Calu3 (cell line): ENCODE results near the gene RETREG3. TPM values are rescaled to one million over a fixed set of nuclear protein-coding genes. Genes with fewer than 3 reads are reported as not detected.
A peak's percentile ranks its signal among the peaks of the same experiment; 100 is the strongest.

Experiments used
- BruUV-seq: library from RNA; stranded (reverse); fragments of 400-500 nt; replicated peaks from 2 replicates; lab custom pipeline; 2021; lab: Mats Ljungman, UMichigan
- CTCF ChIA-PET: fragments of 300-600 bp; sonication (Branson Sonifier 250); formaldehyde crosslinking; loops from one replicate; lab custom pipeline; 2022; ENCODE audit warnings: antibody characterized with exemption; lab: Charles Lee
- DNase-seq: peaks from one replicate; pipeline ENCODE4 v3.0.0; 2022
- H3K27ac Mint-ChIP-seq: one replicate; pipeline ENCODE4 v1.8.0; 2022; ENCODE audit warnings: mixed read lengths; ENCODE audit not compliant: unreplicated experiment
- H3K27me3 Mint-ChIP-seq: one replicate; pipeline ENCODE4 v1.8.0; 2022; ENCODE audit warnings: mixed read lengths; ENCODE audit not compliant: unreplicated experiment
- H3K36me3 Mint-ChIP-seq: one replicate; pipeline ENCODE4 v1.8.0; 2022; ENCODE audit warnings: mild to moderate bottlenecking, moderate library complexity, mixed read lengths; ENCODE audit not compliant: insufficient read depth, unreplicated experiment
- H3K4me1 Mint-ChIP-seq: one replicate; pipeline ENCODE4 v1.8.0; 2022; ENCODE audit warnings: mild to moderate bottlenecking, low read depth, mixed read lengths; ENCODE audit not compliant: unreplicated experiment
- H3K4me3 Mint-ChIP-seq: one replicate; pipeline ENCODE4 v1.8.0; 2022; ENCODE audit warnings: mild to moderate bottlenecking, low read depth, moderate library complexity, mixed read lengths; ENCODE audit not compliant: unreplicated experiment
- H3K9me3 Mint-ChIP-seq: one replicate; pipeline ENCODE4 v1.8.0; 2022; ENCODE audit warnings: low read depth, mixed read lengths; ENCODE audit not compliant: unreplicated experiment
- CTCF ChIP-seq: fragments of 200-600 bp; IDR thresholded peaks from one replicate; pipeline ENCODE4 v1.8.0; 2022; ENCODE audit warnings: antibody characterized with exemption; ENCODE audit not compliant: unreplicated experiment
- intact Hi-C: fragments of 100-400 bp; cut with micrococcal nuclease; formaldehyde crosslinking; loops from one replicate; pipeline ENCODE4 v1.10.0; 2022; ENCODE audit not compliant: unreplicated experiment
- total RNA-seq: library from RNA; stranded (reverse); gene quantifications from 2 replicates; pipeline ENCODE4 v1.2.3, GENCODE V29; 2022

Gene RETREG3
- total RNA-seq, 1 experiment from 2014 or later = 71.2 TPM

DNA sequence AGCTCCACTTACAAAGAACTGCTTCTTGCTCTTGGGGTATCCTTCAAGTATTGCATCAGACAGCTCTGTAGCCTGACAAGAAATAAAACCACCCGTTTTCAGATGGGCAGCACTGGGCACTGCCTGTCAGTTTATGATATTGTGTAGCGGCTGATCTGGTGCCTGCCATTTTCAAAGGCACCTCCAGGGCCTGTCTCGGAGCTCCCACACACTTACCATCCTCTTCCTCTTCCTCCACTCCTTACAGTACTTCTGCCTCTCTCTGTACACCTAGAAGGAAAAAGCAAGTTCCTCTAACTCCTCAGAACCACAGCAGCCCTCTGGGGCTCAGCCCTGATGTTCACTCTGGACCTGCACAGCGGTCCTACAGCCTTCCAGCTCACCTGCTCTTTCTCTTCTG is 36.1 kb downstream of the RETREG3 start:
- intact Hi-C loops = no loop called here
- H3K4me1 Mint-ChIP-seq = peaks cover 36% of the 10 kb centered on the region
- H3K27me3 Mint-ChIP-seq = no peaks in the 10 kb centered on the region
- CTCF ChIA-PET = no interaction called here
- H3K9me3 Mint-ChIP-seq = no peaks in the 10 kb centered on the region
- BruUV-seq = no TSS peak
- H3K36me3 Mint-ChIP-seq = peaks cover 88% of the 10 kb centered on the region
- H3K27ac Mint-ChIP-seq = no peak overlapping the region
- DNase-seq = no peak
- H3K4me3 Mint-ChIP-seq = no peak overlapping the region
- TF ChIP-seq CTCF = no peak

- Mint-ChIP-seq H3K4me3 (no peak overlapping the region), H3K27ac (no peak overlapping the region), H3K9me3 (no peaks in the 10 kb centered on the region), H3K27me3 (no peaks in the 10 kb centered on the region), H3K4me1 (peaks cover 34% of the 10 kb centered on the region), H3K36me3 (peaks cover 88% of the 10 kb centered on the region)
- intact Hi-C loops = no loop called here
- no peak for TF ChIP-seq CTCF
- DNase-seq = no peak
- CTCF ChIA-PET = no interaction called here
- TSS peak; percentile 9 for BruUV-seq
Measured at GRCh38 chr17:42571435-42572225, 37.5 kb downstream of the RETREG3 start.

GRCh38 chr17:42568341-42569111 is 40.6 kb downstream of the RETREG3 start:
- H3K36me3 Mint-ChIP-seq = peaks cover 88% of the 10 kb centered on the region
- no peaks in the 10 kb centered on the region for H3K9me3 Mint-ChIP-seq
- CTCF ChIA-PET = no interaction called here
- no TSS peak for BruUV-seq
- H3K27ac Mint-ChIP-seq = peak overlapping the region; percentile 25
- intact Hi-C loops = no loop called here
- no peaks in the 10 kb centered on the region for H3K27me3 Mint-ChIP-seq
- H3K4me1 Mint-ChIP-seq = peaks cover 33% of the 10 kb centered on the region
- H3K4me3 Mint-ChIP-seq = no peak overlapping the region
- no peak for DNase-seq
- TF ChIP-seq CTCF = no peak

DNA sequence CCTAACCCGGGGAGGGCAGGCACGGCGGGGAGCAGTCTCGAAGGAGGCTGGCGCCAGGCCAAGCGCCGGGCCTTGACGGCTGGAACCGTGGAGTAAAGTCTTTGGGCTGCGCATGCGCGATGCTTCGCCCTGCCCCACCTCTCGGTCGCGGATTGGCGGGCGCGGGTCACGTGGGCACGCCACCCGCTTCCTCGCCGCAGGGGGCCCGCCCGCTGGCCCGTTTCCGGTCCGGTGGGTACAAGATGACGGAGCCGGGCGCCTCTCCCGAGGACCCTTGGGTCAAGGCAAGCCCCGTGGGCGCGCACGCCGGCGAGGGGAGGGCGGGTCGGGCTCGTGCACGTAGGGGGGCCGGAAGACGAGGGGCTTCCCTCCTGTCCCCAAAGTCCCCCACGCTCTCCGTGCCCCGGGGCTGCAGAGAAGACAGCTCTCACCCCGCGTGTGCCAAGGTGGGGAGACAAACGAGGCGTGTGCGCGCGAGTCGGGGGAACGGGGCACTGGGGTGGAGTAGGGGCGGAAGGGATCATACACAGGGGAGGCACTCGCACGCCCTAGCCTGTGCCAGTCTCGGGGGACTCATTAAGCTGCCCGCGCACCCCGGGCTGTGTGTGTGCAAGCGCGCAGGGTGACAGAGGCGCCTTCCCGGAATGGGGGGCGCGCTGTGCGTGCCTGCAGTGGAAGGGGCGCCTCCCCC is 42.1 kb downstream of the RETREG3 start, which contains the start of gene MLX:
MLX (plus strand) TSS at position 218 of the 691 bp plus-strand sequence; CDS start at position 243, 25 bp downstream.
- Mint-ChIP-seq H3K4me1 (peaks cover 34% of the 10 kb centered on the region), H3K36me3 (peaks cover 90% of the 10 kb centered on the region), H3K4me3 (peak within 1 kb of the TSS; percentile 85), H3K9me3 (no peaks in the 10 kb centered on the region), H3K27me3 (no peaks in the 10 kb centered on the region), H3K27ac (peak within 1 kb of the TSS; percentile 47)
- intact Hi-C loops = no loop called here
- peak; percentile 98 for DNase-seq
- no peak for TF ChIP-seq CTCF
- TSS peak; percentile 0 for BruUV-seq
- CTCF ChIA-PET = interaction anchor here (0.8 to 1.3 kb wide), 7 partner anchors 9 to 206 kb away, joined by 3 to 9 read pairs (median 3); partner anchors contain the start of genes PSMC3IP, RETREG3 and VPS25
